Erythroblast (primary cell): ENCODE data around the gene ITPR3.

Experiments
- GATA1 ChIP-seq: IDR thresholded peaks from 2 replicates; pipeline ENCODE4 v1.6.1; 2011; ENCODE audit warnings: low read depth, mild to moderate bottlenecking, control low read depth, low read length, moderate library complexity
- POLR2A ChIP-seq: IDR thresholded peaks from 2 replicates; pipeline ENCODE4 v1.6.1; 2011; ENCODE audit warnings: mild to moderate bottlenecking, low read length

DNA sequence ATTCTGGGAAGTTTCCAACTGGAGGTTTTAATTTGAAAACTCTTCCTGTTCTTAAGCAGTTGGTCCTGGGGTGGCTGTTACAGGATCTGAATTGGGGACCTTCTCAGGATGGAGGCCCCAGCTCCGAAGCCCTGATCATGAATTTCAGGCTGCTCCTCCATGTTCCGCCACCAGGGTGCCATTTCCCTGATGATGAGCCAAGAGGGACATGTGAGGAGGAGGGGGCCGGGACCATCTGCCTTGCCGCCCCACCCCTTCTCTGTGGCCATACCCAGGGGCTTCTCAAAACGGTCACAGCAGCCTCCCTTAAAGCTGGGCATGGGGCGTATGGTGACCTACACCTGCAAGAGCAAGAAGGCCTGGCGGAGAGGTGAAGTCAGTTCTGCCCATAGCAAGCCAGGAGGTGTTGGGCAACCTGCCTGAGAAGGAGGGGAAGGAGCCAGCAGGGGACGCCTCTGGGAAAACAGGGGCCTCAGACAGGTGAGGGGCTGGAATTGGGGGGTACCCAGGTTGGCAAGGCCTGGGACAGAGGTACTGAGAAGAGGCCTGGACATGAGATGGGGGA is 37.4 kb upstream of the ITPR3 start:
- TF ChIP-seq POLR2A (no peak), GATA1 (no peak)
